Body of pancreas (tissue), 4 donors: ENCODE measurements around the gene TNNT1.

Experiments
- POLR2A ChIP-seq, 3 donors: fragments of 450-650 bp; IDR thresholded peaks; one replicate each; pipeline ENCODE4 v1.6.1; 2016; ENCODE audit warnings: antibody characterized with exemption in 3 of 3, mild to moderate bottlenecking in 2 of 3
- TF ChIP-seq, protein P1 (sequence below), 7 experiments: fragments of 450-650 bp in 4 of 7; fragments of 200-600 bp in 3 of 7; sonication (generic) in 3 of 7; IDR thresholded peaks; one replicate each; pipeline ENCODE4 v1.5.1; 2016 to 2019; ENCODE audit warnings: antibody characterized with exemption in 7 of 7

DNA sequence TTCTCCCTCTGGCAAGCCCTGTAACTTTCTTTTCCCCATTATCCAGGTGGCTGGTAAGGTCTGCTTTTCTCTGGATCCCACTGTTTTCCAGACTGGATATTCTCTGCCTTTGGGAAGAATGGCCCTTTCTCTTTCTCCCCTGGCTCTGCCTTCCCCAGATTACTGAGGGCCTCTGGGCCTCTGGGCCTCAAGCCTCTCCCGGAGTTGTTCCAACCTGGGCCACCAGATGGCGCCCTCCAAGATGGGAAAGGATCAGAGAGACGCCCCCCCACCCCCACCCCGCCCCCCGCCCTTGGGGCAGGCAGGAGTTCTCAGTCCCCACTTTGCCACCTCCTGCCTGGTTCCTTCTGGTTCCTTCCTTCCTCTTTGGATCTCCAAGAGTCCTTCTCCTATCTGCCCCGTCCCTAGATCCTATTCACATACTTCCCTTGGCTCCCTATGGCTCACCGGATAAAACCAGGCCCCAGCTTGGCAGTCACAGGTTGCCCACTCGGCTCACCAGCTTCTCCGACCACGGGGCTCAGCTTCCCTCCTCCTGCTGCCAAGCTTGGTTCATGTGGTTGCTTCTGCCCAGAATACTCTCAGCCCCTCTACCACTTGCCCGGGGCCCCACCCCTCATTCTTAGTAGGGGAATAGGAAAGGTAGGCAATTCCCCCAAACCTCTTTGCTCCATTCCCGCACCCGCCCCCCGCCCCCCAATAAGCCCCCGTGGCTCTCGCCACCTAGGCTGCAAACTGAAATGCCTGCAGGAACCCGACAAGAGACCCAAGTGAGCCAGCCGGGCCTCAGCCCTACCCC is 60.3 kb downstream of the TNNT1 start:
- TF ChIP-seq, protein P1, sequence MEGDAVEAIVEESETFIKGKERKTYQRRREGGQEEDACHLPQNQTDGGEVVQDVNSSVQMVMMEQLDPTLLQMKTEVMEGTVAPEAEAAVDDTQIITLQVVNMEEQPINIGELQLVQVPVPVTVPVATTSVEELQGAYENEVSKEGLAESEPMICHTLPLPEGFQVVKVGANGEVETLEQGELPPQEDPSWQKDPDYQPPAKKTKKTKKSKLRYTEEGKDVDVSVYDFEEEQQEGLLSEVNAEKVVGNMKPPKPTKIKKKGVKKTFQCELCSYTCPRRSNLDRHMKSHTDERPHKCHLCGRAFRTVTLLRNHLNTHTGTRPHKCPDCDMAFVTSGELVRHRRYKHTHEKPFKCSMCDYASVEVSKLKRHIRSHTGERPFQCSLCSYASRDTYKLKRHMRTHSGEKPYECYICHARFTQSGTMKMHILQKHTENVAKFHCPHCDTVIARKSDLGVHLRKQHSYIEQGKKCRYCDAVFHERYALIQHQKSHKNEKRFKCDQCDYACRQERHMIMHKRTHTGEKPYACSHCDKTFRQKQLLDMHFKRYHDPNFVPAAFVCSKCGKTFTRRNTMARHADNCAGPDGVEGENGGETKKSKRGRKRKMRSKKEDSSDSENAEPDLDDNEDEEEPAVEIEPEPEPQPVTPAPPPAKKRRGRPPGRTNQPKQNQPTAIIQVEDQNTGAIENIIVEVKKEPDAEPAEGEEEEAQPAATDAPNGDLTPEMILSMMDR (IDR thresholded peaks at IDR 0.05), result peak; percentile 43 to 80 (median 48)
- TF ChIP-seq POLR2A (IDR thresholded peaks at IDR 0.05), result no peak
